ENCODE results near the gene TEX22. TPM values are rescaled to one million over a fixed set of nuclear protein-coding genes. Genes with fewer than 3 reads are reported as not detected.

Gene TEX22
- total and polyA plus RNA-seq, 2 donors from 2014 or later = 1.5 to 3.3 TPM

DNA sequence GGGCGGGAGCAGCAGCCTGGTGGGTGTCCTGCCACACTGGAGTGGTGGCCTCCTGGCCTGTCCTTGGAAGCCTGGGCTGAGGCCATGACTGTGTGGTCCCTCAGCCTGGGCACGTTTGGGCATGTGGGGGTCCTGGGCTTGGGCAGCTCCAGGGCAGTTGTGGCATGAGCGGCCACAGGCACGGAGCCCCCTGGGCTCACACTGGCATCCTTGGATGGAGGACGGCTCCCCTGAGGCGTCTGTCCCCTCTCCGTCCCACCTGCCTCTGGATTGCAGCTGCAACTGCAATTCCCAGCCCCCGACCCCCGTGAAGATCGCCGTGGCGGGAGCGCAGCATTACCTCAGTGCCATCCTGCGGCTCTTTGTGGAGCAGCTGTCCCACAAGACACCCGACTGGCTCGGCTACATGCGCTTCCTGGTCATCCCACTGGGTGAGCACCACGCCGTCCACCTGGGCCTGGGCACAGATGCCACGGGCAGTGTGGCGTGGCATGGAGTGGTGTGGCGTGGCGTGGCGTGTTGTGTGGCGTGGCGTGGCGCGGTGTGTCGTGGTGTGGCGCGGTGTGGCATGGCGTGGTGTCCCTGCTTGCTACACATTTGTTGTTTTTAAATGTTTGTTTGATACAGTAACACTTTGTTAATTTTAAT is 15.1 kb upstream of the TEX22 start:
- intact Hi-C loops (cut with DNase I) = no loop called here
- Histone ChIP-seq H3K4me1 (ENCODE audit: control insufficient read depth in 2 of 3, insufficient read depth in 2 of 3, low read depth in 1 of 3, low read length in 3 of 3) (no peaks in the 10 kb centered on the region), H3K4me3 (ENCODE audit: low read length in 3 of 3) (no peak overlapping the region), H3K27me3 (ENCODE audit: control insufficient read depth, insufficient read depth, low read length) (no peaks in the 10 kb centered on the region), H3K36me3 (ENCODE audit: control insufficient read depth in 2 of 3, insufficient read depth in 3 of 3, low read length in 3 of 3) (peaks cover 0 to 21% (median 5%) of the 10 kb centered on the region in 3 donors), H3K9ac (ENCODE audit: low read length in 3 of 3) (no peak overlapping the region), H3K9me3 (ENCODE audit: control insufficient read depth in 2 of 3, insufficient read depth in 1 of 3, low read length in 3 of 3) (no peaks in the 10 kb centered on the region), H3K27ac (ENCODE audit: low read depth in 2 of 2, low read length in 2 of 2) (no peak overlapping the region)
- DNase-seq (peak in 1 of 5 donors; percentile 59), FAIRE-seq (no peak)
- TF ChIP-seq, protein P1, sequence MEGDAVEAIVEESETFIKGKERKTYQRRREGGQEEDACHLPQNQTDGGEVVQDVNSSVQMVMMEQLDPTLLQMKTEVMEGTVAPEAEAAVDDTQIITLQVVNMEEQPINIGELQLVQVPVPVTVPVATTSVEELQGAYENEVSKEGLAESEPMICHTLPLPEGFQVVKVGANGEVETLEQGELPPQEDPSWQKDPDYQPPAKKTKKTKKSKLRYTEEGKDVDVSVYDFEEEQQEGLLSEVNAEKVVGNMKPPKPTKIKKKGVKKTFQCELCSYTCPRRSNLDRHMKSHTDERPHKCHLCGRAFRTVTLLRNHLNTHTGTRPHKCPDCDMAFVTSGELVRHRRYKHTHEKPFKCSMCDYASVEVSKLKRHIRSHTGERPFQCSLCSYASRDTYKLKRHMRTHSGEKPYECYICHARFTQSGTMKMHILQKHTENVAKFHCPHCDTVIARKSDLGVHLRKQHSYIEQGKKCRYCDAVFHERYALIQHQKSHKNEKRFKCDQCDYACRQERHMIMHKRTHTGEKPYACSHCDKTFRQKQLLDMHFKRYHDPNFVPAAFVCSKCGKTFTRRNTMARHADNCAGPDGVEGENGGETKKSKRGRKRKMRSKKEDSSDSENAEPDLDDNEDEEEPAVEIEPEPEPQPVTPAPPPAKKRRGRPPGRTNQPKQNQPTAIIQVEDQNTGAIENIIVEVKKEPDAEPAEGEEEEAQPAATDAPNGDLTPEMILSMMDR (IDR thresholded peaks at IDR 0.05; ENCODE audit: borderline replicate concordance, extremely low read depth, insufficient read depth) = no peak

DNA sequence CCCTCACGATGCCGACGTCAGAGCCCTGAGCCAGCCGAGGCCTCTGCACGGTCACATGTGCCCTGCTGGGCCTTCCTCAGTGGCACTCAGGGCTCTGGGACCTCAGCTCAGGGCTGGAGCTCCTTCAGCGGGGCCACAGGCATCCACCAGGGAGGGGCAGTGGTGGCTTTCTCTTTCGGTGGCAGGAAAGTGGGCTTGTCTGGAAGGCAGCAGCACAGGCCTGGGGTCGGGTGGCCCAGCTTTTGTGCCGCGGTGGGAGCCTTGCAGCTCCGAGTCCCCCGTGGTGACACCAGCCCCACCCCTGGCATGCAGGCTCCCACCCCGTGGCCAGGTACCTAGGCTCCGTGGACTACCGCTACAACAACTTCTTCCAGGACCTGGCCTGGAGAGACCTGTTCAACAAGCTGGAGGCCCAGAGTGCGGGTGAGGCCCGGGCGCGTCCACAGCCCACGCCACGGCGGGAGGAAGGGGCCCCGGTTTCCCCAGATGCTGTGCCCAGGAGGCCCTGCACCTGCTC is 14.2 kb upstream of the TEX22 start:
- Histone ChIP-seq H3K9me3 (ENCODE audit: control insufficient read depth in 2 of 3, insufficient read depth in 1 of 3, low read length in 3 of 3) (no peaks in the 10 kb centered on the region), H3K27ac (ENCODE audit: low read depth in 2 of 2, low read length in 2 of 2) (no peak overlapping the region), H3K9ac (ENCODE audit: low read length in 3 of 3) (no peak overlapping the region), H3K27me3 (ENCODE audit: control insufficient read depth, insufficient read depth, low read length) (no peaks in the 10 kb centered on the region), H3K36me3 (ENCODE audit: control insufficient read depth in 2 of 3, insufficient read depth in 3 of 3, low read length in 3 of 3) (peaks cover 0 to 21% (median 5%) of the 10 kb centered on the region in 3 donors), H3K4me1 (ENCODE audit: control insufficient read depth in 2 of 3, insufficient read depth in 2 of 3, low read depth in 1 of 3, low read length in 3 of 3) (no peaks in the 10 kb centered on the region), H3K4me3 (ENCODE audit: low read length in 3 of 3) (no peak overlapping the region)
- TF ChIP-seq, protein P1 (IDR thresholded peaks at IDR 0.05; ENCODE audit: borderline replicate concordance, extremely low read depth, insufficient read depth) = no peak
- DNase-seq = peak in 1 of 5 donors; percentile 61
- intact Hi-C loops (cut with DNase I) = no loop called here
- FAIRE-seq = no peak

- Histone ChIP-seq H3K9ac (ENCODE audit: low read length in 3 of 3) (no peak overlapping the region), H3K36me3 (ENCODE audit: control insufficient read depth in 2 of 3, insufficient read depth in 3 of 3, low read length in 3 of 3) (peaks cover 0 to 21% (median 5%) of the 10 kb centered on the region in 3 donors), H3K9me3 (ENCODE audit: control insufficient read depth in 2 of 3, insufficient read depth in 1 of 3, low read length in 3 of 3) (no peaks in the 10 kb centered on the region), H3K4me3 (ENCODE audit: low read length in 3 of 3) (no peak overlapping the region), H3K27me3 (ENCODE audit: control insufficient read depth, insufficient read depth, low read length) (no peaks in the 10 kb centered on the region), H3K4me1 (ENCODE audit: control insufficient read depth in 2 of 3, insufficient read depth in 2 of 3, low read depth in 1 of 3, low read length in 3 of 3) (no peaks in the 10 kb centered on the region), H3K27ac (ENCODE audit: low read depth in 2 of 2, low read length in 2 of 2) (no peak overlapping the region)
- intact Hi-C loops (cut with DNase I) = no loop called here
- TF ChIP-seq, protein P1 (IDR thresholded peaks at IDR 0.05; ENCODE audit: borderline replicate concordance, extremely low read depth, insufficient read depth) = no peak
- FAIRE-seq (no peak), DNase-seq (peak in 1 of 5 donors; percentile 66)
These were observed 13.6 kb upstream of the TEX22 start for GRCh38 chr14:105384605-105385321.
